ENCODE measurements around the gene PPIG.
"Not testable (repeated sequence)": the region's sequence is repeated elsewhere in the genome, so short reads cannot be mapped to it uniquely, and the experiment has no call there.

PPIG gene

GRCh38 chr2:169613876-169614275, 29.7 kb downstream of the PPIG start (continued):
- TF ChIP-seq ZNF660 (tag by site-specific recombination; IDR thresholded peaks at IDR 0.05) (no peak), TRIM28 (IDR thresholded peaks at IDR 0.05; ENCODE audit: borderline replicate concordance, low read length) (no peak), ZNF114 (tag by site-specific recombination; IDR thresholded peaks at IDR 0.05) (no peak), ZNF521 (tag by site-specific recombination; IDR thresholded peaks at IDR 0.05) (no peak), YY2 (tag by site-specific recombination; IDR thresholded peaks at IDR 0.05) (no peak)

- TF ChIP-seq ZNF580 (tag by site-specific recombination; IDR thresholded peaks at IDR 0.05) (0 out of 2 replicates have a peak, but pooled peaks have one; percentile 37), ZNF280D (tag by site-specific recombination; IDR thresholded peaks at IDR 0.05) (0 out of 2 replicates have a peak, but pooled peaks have one; percentile 18), ZNF146 (tag by site-specific recombination; IDR thresholded peaks at IDR 0.05) (peak; percentile 96)
- POLR2A ChIA-PET; H3K4me1 ChIP-seq (ENCODE audit: control insufficient read depth, insufficient read depth, low read length); H3K9me3 ChIP-seq (ENCODE audit: control insufficient read depth, insufficient read depth, low read depth, low read length); CTCF ChIA-PET; H3K4me3 ChIP-seq (ENCODE audit: low read depth, low read length); H3K27ac ChIP-seq (ENCODE audit: extremely low read depth, low read depth, low read length): not testable (repeated sequence)
- peaks cover 38 to 68% of the 10 kb centered on the region in 2 experiments for H3K36me3 ChIP-seq (ENCODE audit: control insufficient read depth in 2 of 2, insufficient read depth in 1 of 2, low read length in 2 of 2)
These were observed 31.8 kb downstream of the PPIG start for GRCh38 chr2:169615982-169616381.

GRCh38 chr2:169619946-169620345, 35.8 kb downstream of the PPIG start:
- CTCF ChIA-PET, result interaction anchor here (0.6 kb wide), 1 partner anchor 306 kb away, joined by 4 read pairs; no protein-coding TSS in a partner anchor
- POLR2A ChIA-PET, result no interaction called here
- Histone ChIP-seq H3K4me3 (ENCODE audit: low read depth, low read length) (no peak overlapping the region), H3K36me3 (ENCODE audit: control insufficient read depth in 2 of 2, insufficient read depth in 1 of 2, low read length in 2 of 2) (peaks cover 19 to 55% of the 10 kb centered on the region in 2 experiments), H3K4me1 (ENCODE audit: control insufficient read depth, insufficient read depth, low read length) (no peaks in the 10 kb centered on the region), H3K9me3 (ENCODE audit: control insufficient read depth, insufficient read depth, low read depth, low read length) (no peaks in the 10 kb centered on the region), H3K27ac (ENCODE audit: extremely low read depth, low read depth, low read length) (no peak overlapping the region)
- TF ChIP-seq ZNF776 (tag by site-specific recombination; IDR thresholded peaks at IDR 0.05; ENCODE audit: borderline replicate concordance) (no peak), ZNF629 (tag by site-specific recombination; IDR thresholded peaks at IDR 0.05) (no peak), ZNF362 (tag by site-specific recombination; IDR thresholded peaks at IDR 0.05) (no peak), ZFP37 (tag by site-specific recombination; IDR thresholded peaks at IDR 0.05) (no peak), ZFP69B (tag by site-specific recombination; IDR thresholded peaks at IDR 0.05) (no peak), ZNF280D (tag by site-specific recombination; IDR thresholded peaks at IDR 0.05) (no peak), ZNF169 (tag by site-specific recombination; IDR thresholded peaks at IDR 0.05) (no peak), ZNF791 (tag by site-specific recombination; IDR thresholded peaks at IDR 0.05) (no peak), ZNF366 (tag by site-specific recombination; conservative IDR thresholded peaks at IDR 0.05) (no peak), KLF10 (tag by site-specific recombination; IDR thresholded peaks at IDR 0.05) (no peak), ZNF239 (tag by site-specific recombination; IDR thresholded peaks at IDR 0.05) (no peak), HOXC10 (CRISPR knock-in tag; IDR thresholded peaks at IDR 0.05) (no peak), ZNF530 (tag by site-specific recombination; IDR thresholded peaks at IDR 0.05; ENCODE audit: low read depth) (no peak)

Measured in HEK293 (cell line).